ENCODE data around the gene ZC2HC1B. TPM values are rescaled to one million over a fixed set of nuclear protein-coding genes. Genes with fewer than 3 reads are reported as not detected.

The ZC2HC1B gene
- polyA plus RNA-seq, 1 donor = not detected

- no CpG with 5 or more reads among the region's 1 CpG for WGBS (ENCODE audit: insufficient coverage, low lambda C conversion rate)
- Histone ChIP-seq H3K36me3 (ENCODE audit: control insufficient read depth, insufficient read depth, low read length) (no peaks in the 10 kb centered on the region), H3K9me3 (ENCODE audit: control insufficient read depth, low read depth, low read length) (peaks cover 7% of the 10 kb centered on the region), H3K27me3 (ENCODE audit: control insufficient read depth, insufficient read depth, low read length) (no peaks in the 10 kb centered on the region), H3K4me1 (ENCODE audit: control insufficient read depth, insufficient read depth, low read length) (no peaks in the 10 kb centered on the region), H3K4me3 (ENCODE audit: low read length) (no peak overlapping the region), H3K27ac (ENCODE audit: low read length) (no peak overlapping the region)
- DNase-seq = no peak
These were observed 64.6 kb downstream of the ZC2HC1B start for GRCh38 chr6:143928853-143929252.

- DNase-seq = no peak
- no peak overlapping the region for H3K27ac ChIP-seq (ENCODE audit: low read length)
- H3K4me3 ChIP-seq (ENCODE audit: low read length) = no peak overlapping the region
These were observed 65.7 kb downstream of the ZC2HC1B start for GRCh38 chr6:143929975-143930374.

GRCh38 chr6:143934331-143934730, 70.1 kb downstream of the ZC2HC1B start:
- H3K4me1 ChIP-seq (ENCODE audit: control insufficient read depth, insufficient read depth, low read length) = peaks cover 6% of the 10 kb centered on the region
- no peak overlapping the region for H3K27ac ChIP-seq (ENCODE audit: low read length)
- DNase-seq = no peak
- peaks cover 7% of the 10 kb centered on the region for H3K9me3 ChIP-seq (ENCODE audit: control insufficient read depth, low read depth, low read length)
- no peaks in the 10 kb centered on the region for H3K36me3 ChIP-seq (ENCODE audit: control insufficient read depth, insufficient read depth, low read length)
- H3K27me3 ChIP-seq (ENCODE audit: control insufficient read depth, insufficient read depth, low read length) = no peaks in the 10 kb centered on the region
- no CpG with 5 or more reads among the region's 1 CpG for WGBS (ENCODE audit: insufficient coverage, low lambda C conversion rate)
- no peak overlapping the region for H3K4me3 ChIP-seq (ENCODE audit: low read length)

More at GRCh38 chr6:143929975-143930374, 65.7 kb downstream of the ZC2HC1B start:
- Histone ChIP-seq H3K36me3 (ENCODE audit: control insufficient read depth, insufficient read depth, low read length) (no peaks in the 10 kb centered on the region), H3K4me1 (ENCODE audit: control insufficient read depth, insufficient read depth, low read length) (no peaks in the 10 kb centered on the region), H3K9me3 (ENCODE audit: control insufficient read depth, low read depth, low read length) (peaks cover 7% of the 10 kb centered on the region), H3K27me3 (ENCODE audit: control insufficient read depth, insufficient read depth, low read length) (no peaks in the 10 kb centered on the region)

GRCh38 chr6:143934867-143935266, 70.6 kb downstream of the ZC2HC1B start:
- peaks cover 6% of the 10 kb centered on the region for H3K4me1 ChIP-seq (ENCODE audit: control insufficient read depth, insufficient read depth, low read length)
- H3K36me3 ChIP-seq (ENCODE audit: control insufficient read depth, insufficient read depth, low read length) = no peaks in the 10 kb centered on the region
- no CpG with 5 or more reads among the region's 4 CpGs for WGBS (ENCODE audit: insufficient coverage, low lambda C conversion rate)
- H3K27me3 ChIP-seq (ENCODE audit: control insufficient read depth, insufficient read depth, low read length) = no peaks in the 10 kb centered on the region
- DNase-seq = no peak
- H3K9me3 ChIP-seq (ENCODE audit: control insufficient read depth, low read depth, low read length) = peaks cover 7% of the 10 kb centered on the region
- H3K4me3 ChIP-seq (ENCODE audit: low read length) = no peak overlapping the region
- no peak overlapping the region for H3K27ac ChIP-seq (ENCODE audit: low read length)

- H3K27ac ChIP-seq (ENCODE audit: low read length) = no peak overlapping the region
- H3K9me3 ChIP-seq (ENCODE audit: control insufficient read depth, low read depth, low read length) = peaks cover 7% of the 10 kb centered on the region
- no peak for DNase-seq
- H3K4me3 ChIP-seq (ENCODE audit: low read length) = no peak overlapping the region
- H3K36me3 ChIP-seq (ENCODE audit: control insufficient read depth, insufficient read depth, low read length) = no peaks in the 10 kb centered on the region
- WGBS (ENCODE audit: insufficient coverage, low lambda C conversion rate) = 100% methylated on average over 2 of the region's 3 CpGs
- no peaks in the 10 kb centered on the region for H3K27me3 ChIP-seq (ENCODE audit: control insufficient read depth, insufficient read depth, low read length)
- H3K4me1 ChIP-seq (ENCODE audit: control insufficient read depth, insufficient read depth, low read length) = peaks cover 6% of the 10 kb centered on the region
These were observed 72.1 kb downstream of the ZC2HC1B start for GRCh38 chr6:143936347-143936746.

- Histone ChIP-seq H3K4me1 (ENCODE audit: control insufficient read depth, insufficient read depth, low read length) (peaks cover 6% of the 10 kb centered on the region), H3K4me3 (ENCODE audit: low read length) (no peak overlapping the region), H3K9me3 (ENCODE audit: control insufficient read depth, low read depth, low read length) (peaks cover 5% of the 10 kb centered on the region), H3K27ac (ENCODE audit: low read length) (no peak overlapping the region), H3K36me3 (ENCODE audit: control insufficient read depth, insufficient read depth, low read length) (no peaks in the 10 kb centered on the region), H3K27me3 (ENCODE audit: control insufficient read depth, insufficient read depth, low read length) (no peaks in the 10 kb centered on the region)
- no peak for DNase-seq
- WGBS (ENCODE audit: insufficient coverage, low lambda C conversion rate) = 20% methylated on average over 1 of the region's 5 CpGs
These were observed 72.7 kb downstream of the ZC2HC1B start for GRCh38 chr6:143936778-143937667.

GRCh38 chr6:143937668-143937970, 73.3 kb downstream of the ZC2HC1B start:
- Histone ChIP-seq H3K4me1 (ENCODE audit: control insufficient read depth, insufficient read depth, low read length) (peaks cover 6% of the 10 kb centered on the region), H3K36me3 (ENCODE audit: control insufficient read depth, insufficient read depth, low read length) (no peaks in the 10 kb centered on the region), H3K27me3 (ENCODE audit: control insufficient read depth, insufficient read depth, low read length) (no peaks in the 10 kb centered on the region), H3K9me3 (ENCODE audit: control insufficient read depth, low read depth, low read length) (peaks cover 5% of the 10 kb centered on the region), H3K4me3 (ENCODE audit: low read length) (no peak overlapping the region), H3K27ac (ENCODE audit: low read length) (no peak overlapping the region)
- no CpG with 5 or more reads among the region's 1 CpG for WGBS (ENCODE audit: insufficient coverage, low lambda C conversion rate)
- no peak for DNase-seq

GRCh38 chr6:143939364-143939763, 75.1 kb downstream of the ZC2HC1B start:
- no peak for DNase-seq
- H3K4me3 ChIP-seq (ENCODE audit: low read length) = no peak overlapping the region
- H3K36me3 ChIP-seq (ENCODE audit: control insufficient read depth, insufficient read depth, low read length) = no peaks in the 10 kb centered on the region
- no peaks in the 10 kb centered on the region for H3K9me3 ChIP-seq (ENCODE audit: control insufficient read depth, low read depth, low read length)
- H3K27me3 ChIP-seq (ENCODE audit: control insufficient read depth, insufficient read depth, low read length) = no peaks in the 10 kb centered on the region
- no CpG with 5 or more reads among the region's 4 CpGs for WGBS (ENCODE audit: insufficient coverage, low lambda C conversion rate)
- peaks cover 6% of the 10 kb centered on the region for H3K4me1 ChIP-seq (ENCODE audit: control insufficient read depth, insufficient read depth, low read length)
- no peak overlapping the region for H3K27ac ChIP-seq (ENCODE audit: low read length)

GRCh38 chr6:143940011-143940597, 75.8 kb downstream of the ZC2HC1B start:
- Histone ChIP-seq H3K4me3 (ENCODE audit: low read length) (no peak overlapping the region), H3K27me3 (ENCODE audit: control insufficient read depth, insufficient read depth, low read length) (no peaks in the 10 kb centered on the region), H3K9me3 (ENCODE audit: control insufficient read depth, low read depth, low read length) (no peaks in the 10 kb centered on the region), H3K4me1 (ENCODE audit: control insufficient read depth, insufficient read depth, low read length) (peaks cover 6% of the 10 kb centered on the region), H3K36me3 (ENCODE audit: control insufficient read depth, insufficient read depth, low read length) (no peaks in the 10 kb centered on the region), H3K27ac (ENCODE audit: low read length) (no peak overlapping the region)
- DNase-seq = peak; percentile 42 to 49
- WGBS (ENCODE audit: insufficient coverage, low lambda C conversion rate) = 100% methylated on average over 1 of the region's 4 CpGs

- no peaks in the 10 kb centered on the region for H3K27me3 ChIP-seq (ENCODE audit: control insufficient read depth, insufficient read depth, low read length)
- DNase-seq = peak; percentile 30 to 46
- peaks cover 4% of the 10 kb centered on the region for H3K4me1 ChIP-seq (ENCODE audit: control insufficient read depth, insufficient read depth, low read length)
- peaks cover 3% of the 10 kb centered on the region for H3K9me3 ChIP-seq (ENCODE audit: control insufficient read depth, low read depth, low read length)
- WGBS (ENCODE audit: insufficient coverage, low lambda C conversion rate) = no CpG with 5 or more reads among the region's 20 CpGs
- peaks cover 4% of the 10 kb centered on the region for H3K36me3 ChIP-seq (ENCODE audit: control insufficient read depth, insufficient read depth, low read length)
- H3K4me3 ChIP-seq (ENCODE audit: low read length) = no peak overlapping the region
- no peak overlapping the region for H3K27ac ChIP-seq (ENCODE audit: low read length)
These were observed 77.8 kb downstream of the ZC2HC1B start for GRCh38 chr6:143941852-143942627.
